ENCODE data around the gene TMEM132A. TPM values are rescaled to one million over a fixed set of nuclear protein-coding genes. Genes with fewer than 3 reads are reported as not detected.
A peak's percentile ranks its signal among the peaks of the same experiment; 100 is the strongest.

The TMEM132A gene
- total and polyA plus RNA-seq, 10 of the 15 experiments (the other 5 are each of a cell fraction or from before 2014, with no cell fraction given): 0.16 to 25.0 (median 4.3) TPM

DNA sequence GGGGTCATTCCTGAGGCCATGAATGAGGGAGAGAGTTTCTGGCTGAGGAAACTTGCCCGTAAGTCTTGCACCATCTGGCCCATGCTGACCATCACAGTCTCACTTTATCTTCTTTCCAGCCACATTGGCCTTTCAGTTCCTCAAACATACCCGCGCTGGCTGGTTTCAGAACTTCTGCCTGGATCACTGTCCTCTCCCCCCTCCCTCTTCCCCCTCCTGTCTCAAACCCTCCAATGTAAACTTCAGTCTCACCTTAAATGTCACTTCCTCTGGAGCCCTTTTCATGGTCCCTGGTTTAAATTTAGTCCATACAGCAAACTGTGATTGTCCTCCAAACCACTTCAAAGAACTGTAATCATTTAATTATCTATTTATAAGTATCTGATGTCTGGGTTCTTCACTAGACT is 14.0 kb upstream of the TMEM132A start (continued):
- TF ChIP-seq, protein P1, sequence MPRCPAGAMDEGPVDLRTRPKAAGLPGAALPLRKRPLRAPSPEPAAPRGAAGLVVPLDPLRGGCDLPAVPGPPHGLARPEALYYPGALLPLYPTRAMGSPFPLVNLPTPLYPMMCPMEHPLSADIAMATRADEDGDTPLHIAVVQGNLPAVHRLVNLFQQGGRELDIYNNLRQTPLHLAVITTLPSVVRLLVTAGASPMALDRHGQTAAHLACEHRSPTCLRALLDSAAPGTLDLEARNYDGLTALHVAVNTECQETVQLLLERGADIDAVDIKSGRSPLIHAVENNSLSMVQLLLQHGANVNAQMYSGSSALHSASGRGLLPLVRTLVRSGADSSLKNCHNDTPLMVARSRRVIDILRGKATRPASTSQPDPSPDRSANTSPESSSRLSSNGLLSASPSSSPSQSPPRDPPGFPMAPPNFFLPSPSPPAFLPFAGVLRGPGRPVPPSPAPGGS (IDR thresholded peaks at IDR 0.05; ENCODE audit: borderline replicate concordance, insufficient read depth, low read depth, low read length, poor library complexity, severe bottlenecking): peak; percentile 83
- TF ChIP-seq POLR2A (IDR thresholded peaks at IDR 0.05; ENCODE audit: low read depth, low read length) (0 out of 2 replicates have a peak, but pooled peaks have one; percentile 20), MTA2 (IDR thresholded peaks at IDR 0.05; ENCODE audit: low read depth) (peak; percentile 91), EGR1 (IDR thresholded peaks at IDR 0.05; ENCODE audit: borderline replicate concordance in 1 of 2, low read depth in 2 of 2, low read length in 2 of 2) (peak in 1 of 2 experiments; percentile 41; a peak in 1 of 3 replicates), SP1 (IDR thresholded peaks at IDR 0.05; ENCODE audit: low read depth, low read length) (peak; percentile 88), CREB1 (IDR thresholded peaks at IDR 0.05; ENCODE audit: low read depth) (no peak), BMI1 (IDR thresholded peaks at IDR 0.05; ENCODE audit: borderline replicate concordance) (peak; percentile 66; the same call in 1 of the 2 replicates)
- TF ChIP-seq, protein P2, sequence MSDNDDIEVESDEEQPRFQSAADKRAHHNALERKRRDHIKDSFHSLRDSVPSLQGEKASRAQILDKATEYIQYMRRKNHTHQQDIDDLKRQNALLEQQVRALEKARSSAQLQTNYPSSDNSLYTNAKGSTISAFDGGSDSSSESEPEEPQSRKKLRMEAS (IDR thresholded peaks at IDR 0.05; ENCODE audit: low read depth, low read length): no peak
- TF ChIP-seq, protein P3, sequence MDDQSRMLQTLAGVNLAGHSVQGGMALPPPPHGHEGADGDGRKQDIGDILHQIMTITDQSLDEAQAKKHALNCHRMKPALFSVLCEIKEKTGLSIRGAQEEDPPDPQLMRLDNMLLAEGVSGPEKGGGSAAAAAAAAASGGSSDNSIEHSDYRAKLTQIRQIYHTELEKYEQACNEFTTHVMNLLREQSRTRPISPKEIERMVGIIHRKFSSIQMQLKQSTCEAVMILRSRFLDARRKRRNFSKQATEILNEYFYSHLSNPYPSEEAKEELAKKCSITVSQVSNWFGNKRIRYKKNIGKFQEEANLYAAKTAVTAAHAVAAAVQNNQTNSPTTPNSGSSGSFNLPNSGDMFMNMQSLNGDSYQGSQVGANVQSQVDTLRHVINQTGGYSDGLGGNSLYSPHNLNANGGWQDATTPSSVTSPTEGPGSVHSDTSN (IDR thresholded peaks at IDR 0.05; ENCODE audit: insufficient replicate concordance, low read depth, low read length): peak; percentile 24
- TF ChIP-seq, protein P4, sequence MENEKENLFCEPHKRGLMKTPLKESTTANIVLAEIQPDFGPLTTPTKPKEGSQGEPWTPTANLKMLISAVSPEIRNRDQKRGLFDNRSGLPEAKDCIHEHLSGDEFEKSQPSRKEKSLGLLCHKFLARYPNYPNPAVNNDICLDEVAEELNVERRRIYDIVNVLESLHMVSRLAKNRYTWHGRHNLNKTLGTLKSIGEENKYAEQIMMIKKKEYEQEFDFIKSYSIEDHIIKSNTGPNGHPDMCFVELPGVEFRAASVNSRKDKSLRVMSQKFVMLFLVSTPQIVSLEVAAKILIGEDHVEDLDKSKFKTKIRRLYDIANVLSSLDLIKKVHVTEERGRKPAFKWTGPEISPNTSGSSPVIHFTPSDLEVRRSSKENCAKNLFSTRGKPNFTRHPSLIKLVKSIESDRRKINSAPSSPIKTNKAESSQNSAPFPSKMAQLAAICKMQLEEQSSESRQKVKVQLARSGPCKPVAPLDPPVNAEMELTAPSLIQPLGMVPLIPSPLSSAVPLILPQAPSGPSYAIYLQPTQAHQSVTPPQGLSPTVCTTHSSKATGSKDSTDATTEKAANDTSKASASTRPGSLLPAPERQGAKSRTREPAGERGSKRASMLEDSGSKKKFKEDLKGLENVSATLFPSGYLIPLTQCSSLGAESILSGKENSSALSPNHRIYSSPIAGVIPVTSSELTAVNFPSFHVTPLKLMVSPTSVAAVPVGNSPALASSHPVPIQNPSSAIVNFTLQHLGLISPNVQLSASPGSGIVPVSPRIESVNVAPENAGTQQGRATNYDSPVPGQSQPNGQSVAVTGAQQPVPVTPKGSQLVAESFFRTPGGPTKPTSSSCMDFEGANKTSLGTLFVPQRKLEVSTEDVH (IDR thresholded peaks at IDR 0.05; ENCODE audit: low read depth, partially characterized antibody): no peak
- TF ChIP-seq, protein P5, sequence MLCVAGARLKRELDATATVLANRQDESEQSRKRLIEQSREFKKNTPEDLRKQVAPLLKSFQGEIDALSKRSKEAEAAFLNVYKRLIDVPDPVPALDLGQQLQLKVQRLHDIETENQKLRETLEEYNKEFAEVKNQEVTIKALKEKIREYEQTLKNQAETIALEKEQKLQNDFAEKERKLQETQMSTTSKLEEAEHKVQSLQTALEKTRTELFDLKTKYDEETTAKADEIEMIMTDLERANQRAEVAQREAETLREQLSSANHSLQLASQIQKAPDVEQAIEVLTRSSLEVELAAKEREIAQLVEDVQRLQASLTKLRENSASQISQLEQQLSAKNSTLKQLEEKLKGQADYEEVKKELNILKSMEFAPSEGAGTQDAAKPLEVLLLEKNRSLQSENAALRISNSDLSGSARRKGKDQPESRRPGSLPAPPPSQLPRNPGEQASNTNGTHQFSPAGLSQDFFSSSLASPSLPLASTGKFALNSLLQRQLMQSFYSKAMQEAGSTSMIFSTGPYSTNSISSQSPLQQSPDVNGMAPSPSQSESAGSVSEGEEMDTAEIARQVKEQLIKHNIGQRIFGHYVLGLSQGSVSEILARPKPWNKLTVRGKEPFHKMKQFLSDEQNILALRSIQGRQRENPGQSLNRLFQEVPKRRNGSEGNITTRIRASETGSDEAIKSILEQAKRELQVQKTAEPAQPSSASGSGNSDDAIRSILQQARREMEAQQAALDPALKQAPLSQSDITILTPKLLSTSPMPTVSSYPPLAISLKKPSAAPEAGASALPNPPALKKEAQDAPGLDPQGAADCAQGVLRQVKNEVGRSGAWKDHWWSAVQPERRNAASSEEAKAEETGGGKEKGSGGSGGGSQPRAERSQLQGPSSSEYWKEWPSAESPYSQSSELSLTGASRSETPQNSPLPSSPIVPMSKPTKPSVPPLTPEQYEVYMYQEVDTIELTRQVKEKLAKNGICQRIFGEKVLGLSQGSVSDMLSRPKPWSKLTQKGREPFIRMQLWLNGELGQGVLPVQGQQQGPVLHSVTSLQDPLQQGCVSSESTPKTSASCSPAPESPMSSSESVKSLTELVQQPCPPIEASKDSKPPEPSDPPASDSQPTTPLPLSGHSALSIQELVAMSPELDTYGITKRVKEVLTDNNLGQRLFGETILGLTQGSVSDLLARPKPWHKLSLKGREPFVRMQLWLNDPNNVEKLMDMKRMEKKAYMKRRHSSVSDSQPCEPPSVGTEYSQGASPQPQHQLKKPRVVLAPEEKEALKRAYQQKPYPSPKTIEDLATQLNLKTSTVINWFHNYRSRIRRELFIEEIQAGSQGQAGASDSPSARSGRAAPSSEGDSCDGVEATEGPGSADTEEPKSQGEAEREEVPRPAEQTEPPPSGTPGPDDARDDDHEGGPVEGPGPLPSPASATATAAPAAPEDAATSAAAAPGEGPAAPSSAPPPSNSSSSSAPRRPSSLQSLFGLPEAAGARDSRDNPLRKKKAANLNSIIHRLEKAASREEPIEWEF (IDR thresholded peaks at IDR 0.05; ENCODE audit: insufficient replicate concordance, low read depth, low read length): no peak
- TF ChIP-seq, protein P6, sequence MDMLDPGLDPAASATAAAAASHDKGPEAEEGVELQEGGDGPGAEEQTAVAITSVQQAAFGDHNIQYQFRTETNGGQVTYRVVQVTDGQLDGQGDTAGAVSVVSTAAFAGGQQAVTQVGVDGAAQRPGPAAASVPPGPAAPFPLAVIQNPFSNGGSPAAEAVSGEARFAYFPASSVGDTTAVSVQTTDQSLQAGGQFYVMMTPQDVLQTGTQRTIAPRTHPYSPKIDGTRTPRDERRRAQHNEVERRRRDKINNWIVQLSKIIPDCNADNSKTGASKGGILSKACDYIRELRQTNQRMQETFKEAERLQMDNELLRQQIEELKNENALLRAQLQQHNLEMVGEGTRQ (IDR thresholded peaks at IDR 0.05; ENCODE audit: borderline replicate concordance, low read depth, low read length): no peak
- TF ChIP-seq, protein P7, sequence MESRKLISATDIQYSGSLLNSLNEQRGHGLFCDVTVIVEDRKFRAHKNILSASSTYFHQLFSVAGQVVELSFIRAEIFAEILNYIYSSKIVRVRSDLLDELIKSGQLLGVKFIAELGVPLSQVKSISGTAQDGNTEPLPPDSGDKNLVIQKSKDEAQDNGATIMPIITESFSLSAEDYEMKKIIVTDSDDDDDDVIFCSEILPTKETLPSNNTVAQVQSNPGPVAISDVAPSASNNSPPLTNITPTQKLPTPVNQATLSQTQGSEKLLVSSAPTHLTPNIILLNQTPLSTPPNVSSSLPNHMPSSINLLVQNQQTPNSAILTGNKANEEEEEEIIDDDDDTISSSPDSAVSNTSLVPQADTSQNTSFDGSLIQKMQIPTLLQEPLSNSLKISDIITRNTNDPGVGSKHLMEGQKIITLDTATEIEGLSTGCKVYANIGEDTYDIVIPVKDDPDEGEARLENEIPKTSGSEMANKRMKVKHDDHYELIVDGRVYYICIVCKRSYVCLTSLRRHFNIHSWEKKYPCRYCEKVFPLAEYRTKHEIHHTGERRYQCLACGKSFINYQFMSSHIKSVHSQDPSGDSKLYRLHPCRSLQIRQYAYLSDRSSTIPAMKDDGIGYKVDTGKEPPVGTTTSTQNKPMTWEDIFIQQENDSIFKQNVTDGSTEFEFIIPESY (IDR thresholded peaks at IDR 0.05): no peak
